GF-D8 (cell line): Measurements from ENCODE around the gene DDX23.

Experiments used
- DNase-seq: peaks from one replicate; lab custom pipeline; 2025; lab: John Stamatoyannopoulos, UW

The DDX23 gene

DNA sequence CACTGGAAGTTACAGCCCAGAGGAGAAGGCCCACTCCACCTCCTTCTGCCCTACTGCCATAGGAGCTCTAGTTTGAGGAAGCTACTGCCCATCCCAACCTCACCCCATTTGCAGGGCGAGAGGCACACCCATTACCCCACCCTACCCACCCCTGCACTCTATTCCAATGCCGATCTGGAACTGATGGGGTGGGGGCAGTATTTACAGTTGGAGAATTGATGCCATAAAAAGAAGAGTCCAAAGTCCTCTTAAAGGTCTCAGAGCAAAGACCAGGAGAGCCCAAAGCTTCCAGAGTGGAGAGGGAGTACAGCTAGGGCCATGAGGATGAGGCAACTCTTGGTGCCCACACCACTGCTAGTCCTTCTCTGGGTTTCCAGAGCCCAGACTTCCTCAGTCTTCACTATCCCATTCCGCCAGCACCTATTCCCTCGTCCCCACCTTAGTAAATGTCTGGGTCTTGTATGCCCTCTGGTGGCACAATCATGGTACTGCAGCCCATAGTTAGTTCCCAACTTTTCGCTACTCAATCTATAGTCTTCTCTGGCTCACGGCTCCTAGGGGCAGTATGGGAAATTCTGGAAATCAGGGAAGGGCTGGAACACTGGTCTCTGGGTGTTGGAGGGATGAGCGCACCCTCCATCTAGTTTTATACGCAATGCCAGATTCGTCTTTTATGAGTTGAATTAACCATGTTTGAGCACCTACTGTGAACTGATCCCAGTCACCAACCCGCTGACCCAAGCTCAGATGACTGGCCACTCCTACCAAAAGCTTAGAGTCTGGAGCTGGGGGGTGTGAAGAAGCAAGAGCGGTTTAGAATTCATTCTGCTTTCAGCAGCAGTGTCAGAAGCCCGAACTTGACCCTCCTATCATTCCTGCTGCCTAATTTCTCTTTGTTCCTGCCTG lies 56.2 kb downstream of the DDX23 start:
- DNase-seq = no peak

DNA sequence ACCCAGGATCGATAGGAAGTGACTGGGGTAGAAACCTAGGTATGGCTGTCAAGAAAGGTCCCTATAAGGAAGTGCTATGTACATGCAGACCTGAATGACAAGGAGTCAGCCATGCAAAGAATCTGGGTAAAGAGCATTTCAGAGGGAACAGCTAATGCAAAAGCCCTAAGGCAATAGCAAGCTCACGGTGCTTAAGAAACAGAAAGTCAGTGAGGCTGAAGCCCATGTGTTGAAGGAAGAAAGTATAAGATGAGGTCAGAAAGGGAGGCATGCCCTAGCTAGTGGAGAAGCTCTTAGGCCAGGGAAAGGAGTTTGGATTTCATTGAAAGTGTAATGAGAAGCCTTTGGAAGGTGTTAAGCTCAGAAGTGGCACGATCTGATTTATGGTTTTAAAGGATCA lies 57.1 kb downstream of the DDX23 start:
- DNase-seq = no peak

DNA sequence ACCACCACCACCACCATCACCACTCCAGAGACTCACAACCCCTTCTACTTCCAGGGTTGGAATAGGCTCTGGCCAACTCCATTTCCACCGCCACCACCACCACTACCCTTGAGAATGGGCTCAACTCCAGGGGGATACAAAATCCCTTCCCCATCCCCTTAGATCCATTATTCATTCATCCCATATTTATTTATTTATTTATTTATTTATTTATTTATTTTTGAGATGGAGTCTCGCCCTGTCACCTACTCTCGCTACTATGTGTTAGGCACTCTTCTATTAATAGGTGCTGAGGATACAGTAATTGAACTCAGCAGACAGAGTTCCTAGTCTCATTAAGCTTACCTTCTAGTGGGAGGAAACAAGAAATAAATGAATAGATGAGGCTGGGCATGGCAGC lies 58.3 kb downstream of the DDX23 start:
- DNase-seq = no peak

DNA sequence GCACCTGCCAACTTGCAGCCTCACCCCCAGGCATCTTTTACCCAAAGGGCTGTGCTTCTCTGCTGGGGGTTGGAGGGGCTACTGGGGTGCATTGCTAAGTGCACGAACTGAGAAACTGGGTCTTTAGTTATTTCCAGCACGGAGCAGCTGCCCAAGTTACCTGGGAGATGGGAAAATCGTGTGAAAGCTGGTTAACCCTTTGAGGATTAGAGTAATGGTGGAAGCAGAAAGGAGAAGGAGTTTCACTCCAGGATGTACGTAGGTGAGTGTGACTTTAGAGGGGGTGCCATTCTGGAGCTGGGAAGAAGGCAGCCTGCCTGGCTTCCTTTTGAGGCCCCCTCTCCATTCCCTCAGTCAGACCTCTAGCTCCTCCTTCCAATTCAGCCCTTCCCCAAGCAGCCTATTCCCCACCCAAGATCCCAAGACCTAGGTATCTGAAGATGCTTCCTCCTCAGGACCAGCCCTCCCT lies 62.1 kb downstream of the DDX23 start:
- DNase-seq = no peak

DNA sequence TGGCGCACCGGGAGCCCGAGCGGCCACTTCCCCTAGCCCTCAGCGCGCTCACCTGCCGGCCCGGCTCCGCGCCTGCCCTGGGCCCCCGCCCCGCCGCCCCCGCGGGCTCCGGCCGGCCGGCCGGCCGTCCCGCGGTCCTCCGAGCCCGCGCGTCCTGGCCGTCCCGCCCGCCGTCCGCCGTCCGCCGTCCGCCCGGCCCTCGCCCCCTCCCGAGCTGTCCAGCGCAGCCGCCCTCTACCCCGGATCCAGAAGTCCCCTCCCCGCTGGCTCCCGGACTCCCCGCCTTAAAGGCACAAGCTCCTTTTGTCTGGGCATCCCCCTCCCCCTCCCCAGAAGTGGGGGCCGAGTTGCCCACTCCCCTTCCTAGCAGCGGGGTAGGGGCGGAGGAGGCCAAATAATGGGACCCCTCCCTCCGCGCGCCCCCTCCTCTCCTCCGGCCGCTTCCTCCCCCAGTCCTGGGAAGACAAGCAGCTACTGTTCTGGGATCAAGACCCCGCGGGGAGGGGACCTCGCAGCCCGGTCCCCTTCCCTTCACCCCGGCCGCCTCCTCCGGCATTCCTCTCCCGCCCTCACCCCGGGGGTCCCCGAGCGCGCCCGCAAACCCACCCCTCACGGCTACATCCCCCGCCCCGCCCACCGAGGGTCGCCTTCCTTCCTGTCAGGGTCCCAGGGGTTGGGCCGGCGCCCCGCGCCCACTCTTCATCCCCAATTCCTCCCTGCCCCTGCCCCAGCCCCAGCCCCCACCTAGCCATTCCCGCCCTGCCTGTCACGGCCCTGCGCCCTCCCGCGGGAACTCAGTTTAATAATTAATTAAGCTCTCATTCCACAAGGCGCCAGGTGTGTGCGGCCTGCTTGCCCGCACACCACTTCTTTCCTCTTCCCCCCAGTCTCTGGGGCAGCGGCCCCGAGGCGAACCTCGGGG lies 62.8 kb downstream of the DDX23 start, which contains the start of gene ADCY6:
Gene ADCY6, minus strand, starts transcription at position 236 of the 922 bp plus-strand sequence. CDS start 5,655 bp downstream, outside the sequence.
- no peak for DNase-seq

DNA sequence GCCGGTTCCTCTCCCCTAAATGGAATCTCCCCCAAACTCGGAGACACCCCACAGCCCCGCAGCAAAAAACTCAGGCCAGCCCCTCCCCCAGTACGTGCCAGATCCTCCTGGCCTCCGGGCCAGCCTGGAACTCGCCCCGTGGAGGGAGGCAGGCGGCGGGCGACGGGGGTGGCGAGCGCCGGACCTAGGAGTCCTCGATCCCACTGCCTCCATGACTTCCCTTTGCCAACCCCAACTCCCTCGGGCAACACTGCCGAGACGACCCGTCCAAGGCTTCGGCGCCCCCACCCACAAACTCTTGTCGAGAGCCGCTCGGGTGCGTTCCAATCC lies 63.5 kb downstream of the DDX23 start:
- no peak for DNase-seq

DNA sequence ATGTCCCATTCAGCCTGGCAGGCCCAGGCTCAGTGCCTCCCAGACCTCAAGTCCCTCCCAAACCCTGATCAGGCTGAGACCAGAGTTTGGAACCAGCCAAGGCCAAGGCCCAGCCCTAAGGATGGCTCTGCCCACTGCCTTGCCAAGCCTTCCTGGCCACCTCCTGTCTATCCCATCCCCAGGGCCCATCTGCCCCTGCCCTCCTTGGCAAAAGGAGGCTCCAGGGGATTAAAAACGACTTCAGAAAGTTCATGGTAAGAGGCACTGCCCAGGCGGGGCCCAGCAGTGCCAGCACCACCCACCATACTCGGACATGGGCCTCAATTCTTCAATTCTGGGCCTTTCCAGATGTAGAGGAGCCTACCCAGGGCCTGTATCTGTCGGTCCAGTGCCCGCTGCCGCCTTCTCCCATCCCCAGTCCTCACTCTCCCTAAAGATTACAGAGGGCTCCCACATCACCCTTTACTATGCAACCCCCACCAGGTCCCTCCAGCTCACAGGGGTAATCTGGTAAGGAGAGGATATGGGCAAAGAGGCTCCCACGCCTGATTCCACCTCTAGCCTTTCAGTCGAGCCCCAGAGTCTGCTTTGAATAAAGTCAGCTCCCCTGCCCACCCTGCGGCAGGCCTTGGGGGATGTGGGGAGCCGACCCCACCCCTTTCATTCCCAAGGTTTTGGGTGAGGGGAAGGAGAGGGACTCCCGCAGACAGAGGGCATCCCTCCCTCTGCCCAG lies 64.0 kb downstream of the DDX23 start:
- DNase-seq = no peak

DNA sequence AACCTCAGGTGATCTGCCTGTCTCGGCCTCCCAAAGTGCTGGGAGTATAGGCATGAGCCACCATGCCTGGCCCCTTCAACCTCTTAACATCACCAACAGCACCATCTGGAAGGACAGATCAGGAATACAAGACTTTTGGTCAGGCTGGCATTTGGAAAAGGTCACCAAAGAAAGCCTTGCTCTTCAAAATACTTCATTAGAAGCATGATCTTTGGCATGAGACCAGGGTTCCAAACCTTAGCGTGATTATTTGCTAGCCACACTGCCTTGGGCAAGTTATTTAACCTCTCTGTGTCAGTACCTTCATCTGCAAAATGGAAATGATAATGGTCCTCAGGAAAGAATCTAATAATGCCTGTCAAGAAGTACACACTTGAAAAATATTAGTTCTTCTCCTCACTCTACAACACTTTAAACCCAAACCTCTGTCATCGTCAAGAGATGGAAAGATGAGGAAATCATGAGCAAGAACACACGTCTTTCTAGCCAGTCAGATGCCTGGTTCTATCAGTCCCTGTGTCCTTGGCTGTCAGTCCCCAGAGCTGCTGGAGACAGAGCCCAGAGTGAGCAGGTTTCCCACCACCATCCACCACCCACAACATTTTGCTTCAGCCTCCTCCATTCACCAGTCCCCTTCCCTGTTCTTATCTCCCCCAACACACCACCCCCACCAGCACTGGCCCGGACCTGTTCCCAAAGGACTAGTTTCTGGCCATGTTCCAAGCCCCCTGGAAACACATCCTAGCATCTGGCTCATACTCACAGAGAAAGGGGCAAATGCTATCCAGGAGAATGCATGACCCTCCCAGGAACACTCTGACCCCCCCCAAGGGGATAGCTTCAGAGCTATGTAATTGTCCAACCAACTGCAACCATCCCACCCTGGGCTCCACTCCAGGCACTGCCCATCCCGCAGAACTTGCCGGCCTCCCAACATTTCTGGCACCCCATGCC lies 65.1 kb downstream of the DDX23 start:
- no peak for DNase-seq

DNA sequence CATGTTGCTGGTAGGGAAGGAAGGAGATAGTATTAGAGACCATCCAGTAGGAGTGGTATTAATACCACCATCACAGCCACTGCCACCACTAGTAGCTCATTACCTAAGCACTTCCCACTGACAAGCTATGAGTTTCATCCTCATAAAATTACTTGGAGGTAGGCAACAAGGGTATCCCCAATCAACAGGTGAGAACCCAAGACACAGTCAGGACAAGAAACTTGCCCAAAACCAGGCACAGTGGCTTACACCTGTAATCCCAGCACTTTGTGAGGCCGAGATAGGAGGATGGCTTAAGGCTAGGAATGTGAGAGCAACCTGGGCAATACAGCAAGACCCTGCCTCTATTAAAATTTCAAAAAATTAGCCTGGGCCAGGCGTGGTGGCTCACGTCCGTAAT lies 68.5 kb downstream of the DDX23 start:
- no peak for DNase-seq

DNA sequence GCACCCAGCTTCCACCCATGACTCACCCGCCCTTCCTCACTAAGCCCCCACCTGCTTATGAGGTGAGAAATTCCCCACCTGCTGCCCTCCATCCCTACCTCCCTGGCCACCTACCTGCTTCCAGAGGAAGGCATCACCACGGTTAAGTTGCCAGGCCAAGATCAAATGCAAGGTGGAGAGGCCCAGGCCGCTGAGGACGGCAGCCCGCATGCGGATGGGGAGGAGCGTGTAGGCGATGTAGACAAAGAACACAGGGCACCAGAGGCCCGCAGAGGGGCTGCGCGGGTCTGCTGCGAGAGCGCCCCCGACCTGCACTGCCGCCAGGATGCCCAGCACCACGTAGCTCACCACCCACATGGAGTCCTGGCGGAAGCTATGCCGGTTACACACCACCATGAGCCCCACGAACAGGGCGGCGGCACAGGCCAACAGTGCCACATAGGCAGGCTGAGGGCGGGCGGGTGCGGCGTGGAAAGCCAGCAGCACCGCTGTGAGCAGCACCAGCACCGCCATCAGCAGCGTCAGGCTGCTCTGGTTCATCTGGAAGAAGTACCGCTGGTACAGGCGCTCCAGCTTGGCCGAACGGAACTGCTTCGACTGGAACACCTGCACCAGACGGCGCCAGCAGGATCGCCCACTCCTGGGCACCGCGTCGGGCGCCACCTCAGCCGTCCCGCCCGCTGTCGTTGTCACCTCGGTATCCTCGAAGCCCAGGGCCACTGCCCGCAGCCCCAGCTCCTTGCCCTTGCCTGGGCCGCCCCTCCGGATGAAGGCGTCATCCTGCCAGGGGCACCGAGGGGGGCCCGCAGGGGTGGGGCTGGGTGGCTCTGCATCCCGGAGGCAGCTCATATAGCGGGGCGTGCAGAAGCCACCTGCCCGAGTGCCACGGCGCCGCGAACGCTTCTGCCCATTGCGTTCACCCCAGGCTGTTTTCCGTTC lies 69.2 kb downstream of the DDX23 start:
- no peak for DNase-seq

DNA sequence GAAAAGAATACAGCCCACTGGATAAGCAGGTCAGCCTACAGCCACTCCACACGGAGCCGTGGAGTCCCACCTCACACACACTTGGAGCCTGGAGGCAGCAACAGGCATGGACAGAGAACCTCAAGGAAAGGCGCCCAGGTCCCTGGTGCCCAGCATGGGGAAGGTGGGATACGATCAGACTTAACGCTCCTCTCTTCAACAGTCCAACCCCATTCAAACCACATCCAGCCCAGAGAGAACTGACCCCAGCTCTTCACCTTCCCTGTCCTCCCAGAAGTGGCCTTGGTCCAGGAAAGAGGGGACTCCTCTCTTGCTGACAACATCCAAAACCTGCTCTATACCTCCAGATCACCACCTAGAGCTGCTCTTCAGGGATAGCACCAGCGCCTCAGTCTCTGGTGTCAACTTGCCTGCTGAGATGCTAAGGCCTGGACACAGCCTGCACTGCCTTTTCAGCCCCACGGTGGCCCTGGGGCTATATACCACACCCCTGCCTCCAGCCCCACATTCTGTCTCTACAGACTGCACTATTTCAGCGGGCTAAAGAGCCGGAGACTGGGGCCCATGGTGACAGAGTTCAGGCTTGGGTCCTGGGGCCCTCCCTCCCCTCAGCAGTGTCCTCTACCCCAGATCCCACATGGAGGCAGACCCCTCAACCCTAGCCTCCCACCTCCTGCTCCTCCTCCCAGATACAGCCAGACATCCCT lies 70.1 kb downstream of the DDX23 start:
- DNase-seq = no peak

DNA sequence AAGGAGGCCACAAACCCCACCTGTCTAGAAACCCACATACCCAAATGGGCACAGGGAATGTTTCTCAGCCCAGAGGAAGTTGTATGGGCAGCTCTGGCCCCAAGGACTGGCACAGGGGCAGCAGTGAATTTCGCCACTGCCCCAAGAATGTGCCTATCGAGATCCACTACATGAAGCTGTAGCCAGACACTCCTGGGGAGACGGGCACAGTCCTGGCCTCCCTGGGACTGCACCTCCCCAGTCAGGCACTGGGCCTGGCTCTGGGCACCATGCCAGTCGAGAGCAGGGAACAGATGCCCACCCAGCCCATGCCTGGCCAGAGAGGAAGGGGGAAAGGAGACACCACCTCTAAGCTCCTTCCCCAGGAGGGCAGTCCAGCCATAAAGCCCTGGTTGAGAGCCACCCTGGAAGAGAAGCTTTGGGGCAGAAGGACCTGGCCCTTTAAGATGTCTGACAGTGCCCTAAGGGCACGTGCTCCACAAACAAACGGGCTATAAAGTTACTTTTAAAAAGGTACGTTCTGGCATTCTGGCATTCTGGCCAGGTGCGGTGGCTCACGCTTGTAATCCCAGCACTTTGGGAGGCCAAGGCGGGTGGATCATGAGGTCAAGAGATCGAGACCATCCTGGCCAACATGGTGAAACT lies 71.5 kb downstream of the DDX23 start:
- DNase-seq = no peak

DNA sequence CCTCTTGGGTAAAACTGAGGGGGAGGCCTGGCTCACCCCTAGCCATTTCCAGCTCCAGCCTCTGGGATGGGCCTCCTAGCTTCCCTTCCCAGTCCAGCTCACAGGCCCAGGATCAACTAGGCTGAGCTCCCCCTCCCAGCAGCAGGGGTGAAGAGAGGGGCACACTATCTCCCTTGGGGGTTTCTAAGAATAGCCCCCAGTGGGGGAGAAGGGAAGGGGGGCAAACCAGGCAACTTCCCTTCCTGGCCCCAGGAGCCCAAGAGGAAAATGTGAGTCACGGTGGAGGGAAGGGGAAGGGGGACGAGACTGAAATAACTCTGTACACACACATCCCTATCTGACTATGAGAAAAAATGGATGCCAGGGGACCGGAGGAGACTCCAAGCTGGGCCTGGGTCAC lies 72.1 kb downstream of the DDX23 start:
- peak; percentile 11 for DNase-seq
